Stimulated activated CD4-positive, alpha-beta T cell treated with anti-CD3 and anti-CD28 coated beads, Interleukin-2, amount 100 ng/mL, for 4 hours (primary cell): Measurements from ENCODE around the gene CACNB4.
"Not testable (repeated sequence)": the region's sequence is repeated elsewhere in the genome, so short reads cannot be mapped to it uniquely, and the experiment has no call there.

Source experiments
- DNase-seq: peaks from one replicate; pipeline ENCODE4 v3.0.0-alpha.2; 2020; ENCODE audit warnings: low read depth

Gene CACNB4

DNA sequence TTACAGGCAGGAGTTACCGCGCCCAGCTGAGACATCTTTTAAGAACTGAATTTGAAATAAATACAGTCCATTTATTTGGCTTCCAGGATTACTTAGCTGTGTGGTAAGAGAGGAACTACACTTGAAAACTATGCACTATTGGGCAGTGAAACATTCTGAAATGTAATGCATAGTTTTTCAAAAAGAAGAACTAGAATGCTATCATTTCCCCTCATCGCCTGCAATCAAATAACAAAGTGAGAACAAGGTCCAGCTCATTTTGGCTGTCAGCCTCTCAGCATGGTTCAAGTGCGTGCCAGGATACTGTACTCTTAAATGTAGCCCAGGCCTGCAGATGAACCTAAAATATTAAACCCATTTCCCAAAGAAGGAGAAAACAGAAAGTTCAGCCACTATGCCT lies 194.0 kb downstream of the CACNB4 start:
- no peak for DNase-seq

DNA sequence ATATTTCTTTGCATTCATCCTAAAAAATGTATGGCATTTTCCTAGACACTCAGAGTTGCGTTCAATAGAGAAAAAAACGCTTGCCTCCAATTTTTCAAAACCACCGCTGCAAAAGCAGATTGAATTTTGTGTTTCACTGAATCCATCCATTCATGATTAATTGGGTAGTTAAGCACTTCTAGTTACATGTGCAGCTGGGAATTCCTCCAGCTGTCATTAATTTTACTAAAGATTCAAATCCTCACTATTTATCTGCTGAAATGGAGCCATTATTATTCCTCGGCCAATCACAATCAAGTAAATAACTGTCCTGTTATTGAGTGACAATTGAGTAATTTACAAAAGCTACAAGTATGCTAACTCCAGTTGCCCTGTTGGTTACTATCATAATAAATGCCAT lies 194.8 kb downstream of the CACNB4 start:
- no peak for DNase-seq

DNA sequence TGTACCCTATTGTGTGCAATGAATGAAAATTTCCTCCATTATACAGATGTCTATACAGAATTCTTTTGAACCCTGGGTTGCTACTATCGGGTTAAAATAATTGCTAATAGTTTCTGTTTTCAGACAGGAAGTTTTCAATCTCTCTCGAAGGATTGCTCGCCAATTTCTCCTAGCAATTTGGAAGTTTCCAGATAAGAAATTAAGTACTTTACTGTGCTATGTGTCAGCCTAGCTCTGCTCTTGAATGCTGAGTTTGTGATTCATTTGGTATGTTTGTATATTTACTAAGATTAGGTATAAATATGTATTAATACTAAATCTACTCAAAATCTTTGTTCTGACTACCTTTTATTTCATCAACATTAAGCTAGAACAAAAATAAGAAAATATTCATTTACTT lies 196.0 kb downstream of the CACNB4 start:
- DNase-seq, result no peak

DNA sequence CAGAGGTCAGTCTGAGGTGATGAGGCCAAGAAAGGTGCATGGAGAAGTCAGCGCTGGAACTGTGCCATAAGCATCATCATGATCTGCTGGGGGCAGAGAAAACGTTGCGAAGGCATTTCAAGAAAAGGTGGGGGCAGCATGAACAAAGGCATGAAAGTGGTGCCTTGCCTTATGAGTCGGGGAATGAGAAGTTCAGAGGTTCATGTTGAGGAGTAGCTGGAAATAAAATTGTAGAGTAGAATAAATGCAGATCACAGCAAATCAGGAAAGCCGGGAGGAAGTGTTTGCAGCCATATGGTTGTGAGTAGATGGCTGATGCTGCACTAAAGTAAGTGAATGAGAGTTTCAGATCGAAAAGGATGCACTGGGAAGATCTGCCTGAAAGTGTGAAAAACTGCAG lies 198.5 kb downstream of the CACNB4 start:
- no peak for DNase-seq

DNA sequence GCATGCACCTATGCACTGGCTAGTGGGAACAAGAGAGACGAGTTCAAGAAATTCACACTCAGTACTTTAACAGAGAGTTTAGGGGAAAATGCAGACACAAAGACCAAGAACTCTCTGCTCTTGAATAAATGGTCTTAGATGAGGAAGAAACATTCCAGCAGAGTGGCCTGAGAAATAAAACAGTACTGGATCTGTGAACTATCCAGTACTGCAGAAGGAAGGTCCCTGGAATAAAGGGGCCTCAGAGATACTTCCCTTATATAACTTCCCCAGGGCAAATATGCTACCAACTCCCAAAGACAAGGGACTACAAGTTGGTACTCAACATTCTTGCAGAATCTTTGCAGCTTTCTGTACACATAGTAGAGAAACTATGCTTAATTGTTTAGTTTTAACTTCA lies 199.7 kb downstream of the CACNB4 start:
- no peak for DNase-seq

DNA sequence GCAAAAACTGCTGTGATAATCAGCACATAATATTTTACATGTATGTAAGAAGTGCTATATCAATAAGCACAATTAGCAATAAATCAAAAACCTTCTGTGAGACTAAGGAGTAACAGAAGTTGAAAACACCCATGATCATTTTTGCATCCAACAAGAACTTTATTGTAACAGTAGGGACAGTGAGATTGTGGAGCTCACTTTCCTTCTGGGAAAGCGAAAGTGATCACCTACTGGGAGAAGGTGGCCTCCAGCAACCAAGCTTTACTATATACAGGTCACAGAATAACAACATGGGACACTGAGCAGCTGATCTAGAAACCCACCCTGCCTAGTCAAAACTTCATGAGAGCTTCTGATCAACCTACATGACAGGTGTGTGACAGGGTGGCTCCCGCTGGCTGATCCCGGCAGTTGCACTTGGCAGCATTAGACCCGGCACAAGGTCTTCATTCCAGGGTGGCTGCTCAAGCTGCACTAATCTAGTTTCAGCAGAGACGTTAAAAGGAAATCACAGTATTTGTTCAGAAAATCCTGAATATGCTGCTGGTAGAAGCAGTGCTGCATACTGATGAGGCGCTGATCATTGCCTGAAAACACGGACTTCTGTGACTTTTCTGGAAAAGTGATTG lies 207.2 kb downstream of the CACNB4 start:
- no peak for DNase-seq

DNA sequence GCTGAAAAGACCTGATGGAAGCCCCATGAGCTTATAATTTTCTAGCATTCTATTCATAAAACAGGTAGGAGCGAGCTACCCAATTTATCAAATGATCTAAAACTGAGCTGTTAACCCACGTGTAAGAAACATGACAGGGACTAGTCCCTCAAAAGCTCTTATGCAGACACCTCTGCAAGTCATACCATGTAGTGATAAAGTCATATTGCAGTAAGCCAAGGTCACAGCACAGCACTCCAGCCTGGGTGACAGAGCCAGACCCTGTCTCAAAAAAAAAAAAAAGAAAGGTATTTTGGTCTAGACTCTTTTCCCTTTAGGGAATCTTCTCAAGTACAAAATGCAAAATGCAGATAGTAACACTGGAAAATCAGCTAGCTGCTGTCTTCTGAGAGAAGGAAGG lies 211.7 kb downstream of the CACNB4 start:
- DNase-seq, result no peak

DNA sequence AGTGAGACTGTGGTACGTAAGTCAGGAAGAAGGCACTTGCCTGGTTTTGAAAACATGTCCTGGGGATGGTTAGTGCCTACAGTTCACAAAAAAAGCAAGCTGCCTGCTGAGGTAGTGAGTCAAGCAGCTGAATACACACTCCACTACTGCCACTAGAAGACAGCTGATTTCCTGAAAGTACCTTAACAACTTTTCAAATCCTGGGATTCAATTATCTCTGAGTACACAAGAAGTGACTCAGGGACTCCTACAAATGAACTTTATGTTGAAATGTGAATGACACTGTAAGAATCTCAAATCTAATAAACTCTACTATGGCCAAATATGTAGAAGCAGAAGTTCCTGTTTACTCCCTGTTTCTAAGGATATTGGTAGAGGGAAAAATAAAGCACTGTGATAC lies 212.6 kb downstream of the CACNB4 start:
- no peak for DNase-seq

DNA sequence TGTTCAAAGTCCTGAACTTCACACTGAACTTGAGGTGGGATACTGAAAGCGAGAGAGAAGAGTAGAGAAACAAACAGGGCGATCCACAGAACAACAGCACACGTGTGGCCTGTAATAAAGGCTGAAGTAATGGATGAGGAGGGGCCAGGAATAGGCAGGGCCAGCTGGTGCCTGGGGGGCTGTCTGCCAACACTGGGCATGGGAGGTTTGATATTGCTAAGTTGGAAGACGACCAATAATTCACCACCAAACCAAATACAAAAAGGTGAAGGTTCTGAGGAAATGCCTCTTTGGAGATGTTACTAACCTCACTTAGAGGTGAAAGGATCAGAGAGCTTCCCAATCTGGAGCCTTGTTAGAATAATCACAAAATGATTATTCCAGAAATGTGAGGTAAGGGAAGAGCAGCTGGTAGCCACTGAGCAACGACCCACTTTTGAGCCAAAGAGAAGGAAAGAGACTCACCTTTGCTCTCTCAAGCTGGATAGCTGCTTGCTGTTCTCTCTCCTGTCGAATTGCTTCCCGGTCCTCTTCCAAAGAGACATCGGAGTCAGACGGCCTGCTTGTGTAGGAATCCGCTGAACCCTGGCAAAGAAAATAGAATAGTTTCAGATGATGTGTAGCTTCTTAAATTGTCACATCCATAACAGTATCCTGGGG lies 215.9 kb downstream of the CACNB4 start:
- DNase-seq, result no peak

DNA sequence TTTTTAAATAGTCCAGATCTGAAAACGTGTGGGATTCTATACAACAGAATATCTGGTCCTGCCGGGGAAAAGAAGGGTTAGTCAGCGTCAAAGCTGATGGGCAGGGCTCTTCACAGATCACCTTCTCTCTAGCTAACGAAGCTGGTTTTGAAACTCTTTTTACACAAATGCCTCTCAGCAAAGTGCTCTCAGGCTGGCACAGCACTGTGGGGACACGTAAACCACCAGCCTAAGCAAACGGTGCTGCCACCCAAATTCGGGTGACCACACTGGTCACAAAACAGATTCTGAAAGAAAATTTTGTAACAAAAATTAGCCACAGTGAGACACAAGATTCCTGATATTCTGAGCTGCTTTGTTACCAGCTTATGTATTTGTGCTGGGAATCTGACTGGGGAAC lies 217.5 kb downstream of the CACNB4 start:
- DNase-seq, result no peak

DNA sequence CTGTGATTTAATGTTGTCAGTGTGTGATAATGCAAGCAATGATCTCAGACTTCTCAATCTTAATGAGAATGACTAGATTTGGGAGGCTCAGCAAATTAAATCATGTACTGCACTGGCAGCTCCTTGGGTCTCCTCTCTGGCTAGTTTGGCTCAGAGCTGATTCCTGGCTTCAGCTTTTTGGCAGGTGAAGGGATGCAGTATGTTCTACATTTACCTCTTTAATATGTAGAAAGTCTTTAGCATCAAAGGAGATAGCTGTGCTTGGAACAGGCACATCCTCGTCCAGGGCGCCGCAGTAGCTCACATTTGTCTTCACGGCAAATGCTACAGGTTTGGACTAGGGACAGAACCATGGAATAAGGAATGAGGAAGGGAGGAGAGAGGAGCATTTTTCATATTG lies 218.3 kb downstream of the CACNB4 start:
- DNase-seq, result no peak

DNA sequence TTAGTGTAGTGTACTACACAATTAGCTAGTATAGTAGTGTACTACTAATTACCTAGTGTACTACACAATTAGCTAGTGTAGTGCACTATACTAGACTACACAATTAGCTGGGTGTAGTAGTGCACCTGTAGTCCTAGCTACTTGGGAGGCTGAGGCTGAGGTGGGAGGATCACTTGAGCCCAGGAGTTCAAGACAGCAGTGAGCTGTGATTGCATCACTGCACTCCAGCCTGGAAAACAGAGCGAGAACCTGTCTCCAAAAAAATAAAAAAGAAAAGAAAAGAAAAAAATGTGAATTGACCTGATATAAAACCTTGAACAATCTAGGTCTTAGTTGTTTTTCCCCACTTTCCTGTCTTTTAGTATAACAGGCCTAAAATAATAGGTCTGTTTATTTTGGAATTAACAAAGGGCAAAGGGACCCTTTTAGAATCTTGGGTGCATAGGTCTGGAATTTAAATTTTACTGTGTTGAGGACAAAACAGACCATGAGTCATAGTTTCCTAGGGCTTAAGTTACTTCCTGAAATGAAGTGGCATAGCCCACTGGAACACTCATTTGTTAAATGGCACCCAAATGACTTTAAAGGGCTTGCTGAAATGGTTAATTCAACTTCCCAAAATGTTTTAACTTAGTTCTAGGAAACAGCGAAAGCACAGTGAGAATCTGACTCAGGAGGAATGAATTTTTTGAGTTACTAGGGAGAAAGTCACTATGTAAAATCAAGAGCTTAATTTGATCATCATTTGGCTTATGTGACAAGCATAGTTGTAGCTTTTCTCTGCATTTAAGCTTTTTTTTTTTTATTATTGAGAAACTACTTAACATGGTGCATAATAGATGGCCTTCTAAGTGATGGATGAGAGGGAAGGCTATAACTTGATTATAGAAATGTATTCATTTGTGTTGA lies 219.9 kb downstream of the CACNB4 start:
- DNase-seq, result no peak

DNA sequence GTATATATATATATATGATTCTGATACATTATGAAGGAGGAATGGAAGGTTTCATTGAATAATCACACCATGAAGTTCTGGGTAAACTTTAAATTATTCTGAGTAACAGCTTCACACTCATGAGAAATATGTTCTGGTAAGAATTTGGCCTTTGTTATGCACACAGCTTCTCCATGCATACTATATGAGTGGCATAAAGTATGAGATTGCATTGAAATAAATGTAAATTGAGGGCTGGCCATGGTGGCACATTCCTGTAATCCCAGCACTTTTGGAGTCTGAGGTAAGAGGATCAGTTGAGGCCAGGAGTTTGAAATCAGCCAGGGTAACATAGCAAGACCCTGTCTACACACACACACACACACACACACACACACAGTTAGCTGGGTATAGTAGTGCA lies 220.6 kb downstream of the CACNB4 start:
- no peak for DNase-seq

DNA sequence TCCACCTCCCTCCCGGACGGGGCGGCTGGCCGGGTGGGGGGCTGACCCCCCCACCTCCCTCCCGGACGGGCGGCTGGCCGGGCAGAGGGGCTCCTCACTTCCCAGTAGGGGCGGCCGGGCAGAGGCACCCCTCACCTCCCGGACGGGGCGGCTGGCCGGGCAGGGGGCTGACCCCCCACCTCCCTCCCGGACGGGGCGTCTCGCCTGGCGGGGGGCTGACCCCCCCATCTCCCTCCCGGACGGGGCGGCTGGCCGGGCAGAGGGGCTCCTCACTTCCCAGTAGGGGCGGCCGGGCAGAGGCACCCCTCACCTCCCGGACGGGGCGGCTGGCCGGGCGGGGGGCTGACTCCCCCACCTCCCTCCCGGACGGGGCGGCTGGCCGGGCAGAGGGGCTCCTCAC lies 223.2 kb downstream of the CACNB4 start:
- DNase-seq, result not testable (repeated sequence)

DNA sequence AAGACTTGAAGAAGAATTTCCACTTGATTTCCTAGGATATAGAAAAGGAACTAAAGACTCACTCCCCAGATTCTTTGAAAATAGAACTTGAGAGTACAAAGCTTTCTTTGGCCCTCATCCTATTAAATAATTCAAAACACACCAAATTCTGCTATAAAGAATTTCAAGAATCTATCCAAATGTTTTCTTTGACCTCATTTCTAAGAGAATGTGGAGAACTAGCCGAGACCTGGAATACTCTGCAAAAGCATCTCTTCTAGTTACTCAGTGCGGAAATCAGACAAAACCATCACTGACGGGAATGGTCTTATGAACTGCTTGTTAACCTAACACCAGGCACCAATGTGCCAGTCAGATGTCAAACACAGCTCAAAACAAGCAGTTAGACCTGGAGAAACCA lies 226.4 kb downstream of the CACNB4 start:
- DNase-seq, result no peak

DNA sequence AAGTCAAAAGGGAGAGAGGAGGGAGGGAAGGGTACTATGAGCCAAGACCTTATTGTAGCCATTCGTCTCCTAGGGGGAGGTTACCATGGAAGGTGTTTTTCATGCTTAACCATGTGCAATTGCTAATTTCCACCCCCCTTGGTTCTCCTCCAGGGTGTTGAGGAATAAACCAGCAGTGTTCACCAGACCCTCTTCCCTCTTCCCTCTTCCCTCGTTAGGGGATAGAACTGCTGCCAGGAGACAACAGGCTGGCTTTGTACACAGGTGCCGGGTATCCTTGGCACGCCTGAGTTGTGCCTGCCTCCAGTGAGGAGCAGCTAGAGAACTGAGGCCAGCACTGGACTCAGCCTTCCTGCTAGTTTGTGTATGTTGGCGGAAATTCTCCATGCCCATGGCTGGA lies 229.6 kb downstream of the CACNB4 start:
- no peak for DNase-seq

DNA sequence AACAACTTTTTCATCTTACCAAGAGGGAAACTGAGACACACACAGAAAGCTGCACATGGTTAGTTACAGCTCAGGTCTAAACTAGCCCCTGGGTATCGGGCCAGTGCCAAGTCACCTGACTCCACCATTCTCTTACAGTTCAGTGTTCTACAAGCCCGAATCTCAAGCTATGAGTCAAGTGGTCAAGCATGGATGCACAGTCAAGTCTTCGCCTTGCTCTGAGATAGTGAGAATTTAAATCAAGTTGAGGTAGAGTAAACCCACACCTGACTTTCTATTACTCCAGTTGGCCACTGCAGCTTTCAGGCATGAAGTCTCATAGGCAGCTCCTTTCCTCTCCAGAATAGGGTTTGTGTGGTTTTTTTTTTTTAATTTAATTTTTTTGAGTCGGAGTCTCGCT lies 236.1 kb downstream of the CACNB4 start:
- no peak for DNase-seq

DNA sequence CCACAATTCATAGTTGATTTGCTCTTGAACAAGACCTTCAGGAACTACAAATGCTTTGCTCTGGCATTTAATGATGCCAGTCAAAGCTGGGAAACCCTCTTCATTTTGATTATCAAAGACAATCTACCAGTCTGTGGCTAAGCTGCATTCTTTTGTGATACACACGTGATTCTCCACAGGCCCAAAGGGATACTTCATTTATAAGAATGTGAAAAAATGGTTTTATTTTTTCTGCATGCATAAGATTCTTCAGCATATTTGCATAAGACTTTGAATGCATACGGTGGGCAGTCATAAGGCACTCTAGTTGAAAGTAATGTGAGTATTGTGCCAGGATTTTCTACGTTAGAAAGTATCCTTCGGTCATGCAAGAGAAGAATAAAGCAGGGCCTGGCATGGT lies 237.7 kb downstream of the CACNB4 start:
- no peak for DNase-seq

DNA sequence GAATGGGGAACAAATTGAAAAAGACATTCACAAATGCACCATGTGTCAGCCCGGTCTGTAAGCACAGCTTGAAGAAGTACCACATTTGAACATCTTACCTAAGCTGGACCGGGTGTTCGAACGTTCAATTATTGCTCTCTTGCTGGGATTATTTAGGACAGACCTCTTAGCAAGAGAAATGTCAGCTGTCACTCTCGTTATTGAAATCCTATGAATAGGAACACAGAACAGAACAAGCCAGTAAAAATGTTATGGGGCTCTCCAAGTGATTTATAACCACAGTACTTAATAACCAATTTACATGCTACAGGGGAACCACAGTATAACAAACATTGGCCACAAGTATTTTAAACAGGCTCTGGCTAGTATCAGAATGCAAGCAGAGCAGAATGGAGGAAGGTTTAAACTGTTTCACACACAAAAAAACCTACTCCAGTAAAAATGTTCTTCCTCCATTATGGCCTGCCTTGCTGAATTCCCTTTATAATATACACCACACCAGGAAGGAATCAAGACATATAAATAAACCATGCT lies 238.2 kb downstream of the CACNB4 start:
- no peak for DNase-seq

DNA sequence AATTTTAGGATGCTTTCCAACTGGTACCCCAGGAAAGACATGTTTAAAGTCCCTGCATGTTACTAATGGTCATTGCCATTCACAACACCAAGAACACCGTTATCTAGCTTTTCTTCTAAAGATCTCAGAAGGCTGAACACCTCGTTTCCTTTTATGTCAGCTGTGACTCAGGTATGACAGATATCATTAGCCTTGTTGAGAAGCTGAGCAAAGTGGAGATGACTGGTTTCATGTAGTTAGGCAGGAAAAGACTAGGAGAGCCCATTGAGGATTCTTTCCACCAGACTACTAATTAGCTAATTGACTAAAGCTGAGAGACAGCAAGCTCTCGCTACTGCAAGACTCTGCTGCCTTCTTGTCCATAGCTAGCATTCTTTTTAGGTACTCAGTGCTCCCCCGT lies 238.6 kb downstream of the CACNB4 start:
- DNase-seq, result no peak

DNA sequence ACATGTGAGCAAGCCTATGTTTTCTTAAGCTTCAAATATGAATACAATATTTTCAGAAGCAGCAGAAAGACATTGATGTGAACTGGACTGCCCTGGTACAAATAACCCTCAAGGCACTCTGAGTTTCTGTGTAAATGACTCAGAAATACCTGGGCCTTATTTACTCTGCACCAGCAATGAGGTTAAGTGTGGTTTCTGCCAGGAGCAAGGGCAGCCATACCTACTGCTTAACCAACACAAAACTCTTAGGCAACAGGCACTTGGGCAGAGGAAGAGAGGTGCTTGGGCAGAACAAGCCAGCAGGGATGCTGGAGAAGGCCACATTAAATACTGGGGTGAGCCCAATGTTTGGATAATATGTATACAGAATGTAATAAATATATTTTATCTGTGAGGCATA lies 241.2 kb downstream of the CACNB4 start:
- DNase-seq, result no peak

DNA sequence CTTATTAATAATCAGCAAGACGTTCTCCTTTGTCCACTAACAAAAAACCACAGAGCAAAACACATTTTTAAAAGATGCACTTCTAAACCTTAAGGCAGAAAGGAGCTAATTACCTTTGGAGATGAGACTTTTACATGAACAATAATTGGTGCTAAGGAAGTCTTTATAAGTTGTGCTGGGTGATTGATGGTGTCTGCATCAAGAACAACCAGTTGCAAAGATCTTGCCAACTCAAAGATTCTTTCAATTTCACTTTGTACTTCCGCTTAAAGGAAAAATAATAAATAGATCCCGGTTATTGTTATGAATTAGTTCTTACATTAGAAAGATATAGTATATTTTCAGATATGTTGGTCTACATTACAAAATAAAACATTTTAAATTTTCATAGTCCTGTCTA lies 243.7 kb downstream of the CACNB4 start:
- no peak for DNase-seq
